Calu3 (cell line): ENCODE measurements around the gene DMD. TPM values are rescaled to one million over a fixed set of nuclear protein-coding genes. Genes with fewer than 3 reads are reported as not detected.

ENCODE experiments used
- BruUV-seq: library from RNA; stranded (reverse); fragments of 400-500 nt; replicated peaks from 2 replicates; lab custom pipeline; 2021; lab: Mats Ljungman, UMichigan
- CTCF ChIA-PET: fragments of 300-600 bp; sonication (Branson Sonifier 250); formaldehyde crosslinking; loops from one replicate; lab custom pipeline; 2022; ENCODE audit warnings: antibody characterized with exemption; lab: Charles Lee
- DNase-seq: peaks from one replicate; pipeline ENCODE4 v3.0.0; 2022
- H3K27ac Mint-ChIP-seq: one replicate; pipeline ENCODE4 v1.8.0; 2022; ENCODE audit warnings: mixed read lengths; ENCODE audit not compliant: unreplicated experiment
- H3K27me3 Mint-ChIP-seq: one replicate; pipeline ENCODE4 v1.8.0; 2022; ENCODE audit warnings: mixed read lengths; ENCODE audit not compliant: unreplicated experiment
- H3K36me3 Mint-ChIP-seq: one replicate; pipeline ENCODE4 v1.8.0; 2022; ENCODE audit warnings: mild to moderate bottlenecking, moderate library complexity, mixed read lengths; ENCODE audit not compliant: insufficient read depth, unreplicated experiment
- H3K4me1 Mint-ChIP-seq: one replicate; pipeline ENCODE4 v1.8.0; 2022; ENCODE audit warnings: mild to moderate bottlenecking, low read depth, mixed read lengths; ENCODE audit not compliant: unreplicated experiment
- H3K4me3 Mint-ChIP-seq: one replicate; pipeline ENCODE4 v1.8.0; 2022; ENCODE audit warnings: mild to moderate bottlenecking, low read depth, moderate library complexity, mixed read lengths; ENCODE audit not compliant: unreplicated experiment
- H3K9me3 Mint-ChIP-seq: one replicate; pipeline ENCODE4 v1.8.0; 2022; ENCODE audit warnings: low read depth, mixed read lengths; ENCODE audit not compliant: unreplicated experiment
- CTCF ChIP-seq: fragments of 200-600 bp; IDR thresholded peaks from one replicate; pipeline ENCODE4 v1.8.0; 2022; ENCODE audit warnings: antibody characterized with exemption; ENCODE audit not compliant: unreplicated experiment
- intact Hi-C: fragments of 100-400 bp; cut with micrococcal nuclease; formaldehyde crosslinking; loops from one replicate; pipeline ENCODE4 v1.10.0; 2022; ENCODE audit not compliant: unreplicated experiment
- total RNA-seq: library from RNA; stranded (reverse); gene quantifications from 2 replicates; pipeline ENCODE4 v1.2.3, GENCODE V29; 2022

DMD gene
- total RNA-seq, 1 experiment from 2014 or later = 11.6 TPM

- Mint-ChIP-seq H3K27me3 (no peaks in the 10 kb centered on the region), H3K9me3 (no peaks in the 10 kb centered on the region), H3K27ac (no peak overlapping the region), H3K4me3 (no peak overlapping the region), H3K36me3 (no peaks in the 10 kb centered on the region), H3K4me1 (no peaks in the 10 kb centered on the region)
- BruUV-seq = no TSS peak
- DNase-seq = peak; percentile 20
- no peak for TF ChIP-seq CTCF
- intact Hi-C loops = loop anchor here (10.0 kb wide), 1 partner anchor 266 kb away; no protein-coding TSS in a partner anchor
- CTCF ChIA-PET = interaction anchor here (0.6 kb wide), 1 partner anchor 765 kb away, joined by 6 read pairs; no protein-coding TSS in a partner anchor
These were observed 803.0 kb downstream of the DMD start for GRCh38 chrX:32408389-32408788.

GRCh38 chrX:32397562-32398216 is 813.7 kb downstream of the DMD start:
- Mint-ChIP-seq H3K4me1 (peaks cover 2% of the 10 kb centered on the region), H3K9me3 (no peaks in the 10 kb centered on the region), H3K36me3 (no peaks in the 10 kb centered on the region), H3K27ac (no peak overlapping the region), H3K27me3 (no peaks in the 10 kb centered on the region), H3K4me3 (no peak overlapping the region)
- intact Hi-C loops = no loop called here
- DNase-seq = no peak
- no TSS peak for BruUV-seq
- CTCF ChIA-PET = no interaction called here
- no peak for TF ChIP-seq CTCF

GRCh38 chrX:32395878-32396277 is 815.5 kb downstream of the DMD start:
- Mint-ChIP-seq H3K36me3 (no peaks in the 10 kb centered on the region), H3K27ac (no peak overlapping the region), H3K27me3 (no peaks in the 10 kb centered on the region), H3K4me3 (no peak overlapping the region), H3K4me1 (no peaks in the 10 kb centered on the region), H3K9me3 (peaks cover 3% of the 10 kb centered on the region)
- BruUV-seq = no TSS peak
- intact Hi-C loops = no loop called here
- no peak for TF ChIP-seq CTCF
- no peak for DNase-seq
- CTCF ChIA-PET = no interaction called here

- no peak for TF ChIP-seq CTCF
- CTCF ChIA-PET = no interaction called here
- Mint-ChIP-seq H3K4me1 (no peaks in the 10 kb centered on the region), H3K27me3 (no peaks in the 10 kb centered on the region), H3K4me3 (no peak overlapping the region), H3K9me3 (peaks cover 3% of the 10 kb centered on the region), H3K36me3 (no peaks in the 10 kb centered on the region), H3K27ac (no peak overlapping the region)
- DNase-seq = no peak
- BruUV-seq = no TSS peak
- intact Hi-C loops = no loop called here
These were observed 818.7 kb downstream of the DMD start for GRCh38 chrX:32392655-32393054.
